HG02938 (cell line): ENCODE measurements around the gene CCNJ.
A peak's percentile ranks its signal among the peaks of the same experiment; 100 is the strongest.
"Not testable (repeated sequence)": the region's sequence is repeated elsewhere in the genome, so short reads cannot be mapped to it uniquely, and the experiment has no call there.

ENCODE experiments used
- ATAC-seq: cut with Tn5 transposase; IDR thresholded peaks from one replicate; pipeline ENCODE4 v1.9.1; 2021; ENCODE audit warnings: mild to moderate bottlenecking, moderate library complexity; ENCODE audit not compliant: unreplicated experiment

The CCNJ gene

GRCh38 chr10:96043033-96043892 lies at the start of gene CCNJ:
CCNJ (plus strand) TSS chr10:96043583; CDS start chr10:96044394, 811 bp downstream.
- peak; percentile 79 for ATAC-seq

GRCh38 chr10:95994376-95994775 lies 49.0 kb upstream of the CCNJ start:
- not testable (repeated sequence) for ATAC-seq

GRCh38 chr10:95998255-95998784 lies 45.1 kb upstream of the CCNJ start:
- ATAC-seq = no peak

DNA sequence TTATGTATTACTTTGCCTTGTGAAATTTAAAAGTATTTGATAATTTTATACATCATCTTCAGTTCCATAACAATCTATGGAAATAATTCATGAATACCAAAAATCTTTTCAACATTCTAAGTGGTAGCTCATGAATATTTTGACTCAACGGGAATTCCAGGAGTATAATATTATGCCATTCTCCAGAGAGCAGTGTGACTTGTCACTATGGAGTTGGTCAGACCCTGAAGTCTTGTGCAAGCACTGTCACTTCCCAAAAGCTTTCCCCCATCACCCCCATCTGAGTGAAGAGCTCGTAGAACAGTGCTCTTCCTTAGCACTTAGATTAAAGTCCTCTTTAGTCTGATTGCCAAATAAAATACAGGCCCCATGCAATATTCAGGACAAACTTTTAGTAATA lies 29.4 kb upstream of the CCNJ start:
- ATAC-seq = no peak

- no peak for ATAC-seq
Measured at GRCh38 chr10:96014473-96015102, 28.8 kb upstream of the CCNJ start.

GRCh38 chr10:96017191-96017687 lies 26.1 kb upstream of the CCNJ start:
- peak; percentile 71 for ATAC-seq

GRCh38 chr10:96021332-96021731 lies 22.1 kb upstream of the CCNJ start:
- ATAC-seq = no peak

GRCh38 chr10:96022739-96023138 lies 20.6 kb upstream of the CCNJ start:
- ATAC-seq = no peak

DNA sequence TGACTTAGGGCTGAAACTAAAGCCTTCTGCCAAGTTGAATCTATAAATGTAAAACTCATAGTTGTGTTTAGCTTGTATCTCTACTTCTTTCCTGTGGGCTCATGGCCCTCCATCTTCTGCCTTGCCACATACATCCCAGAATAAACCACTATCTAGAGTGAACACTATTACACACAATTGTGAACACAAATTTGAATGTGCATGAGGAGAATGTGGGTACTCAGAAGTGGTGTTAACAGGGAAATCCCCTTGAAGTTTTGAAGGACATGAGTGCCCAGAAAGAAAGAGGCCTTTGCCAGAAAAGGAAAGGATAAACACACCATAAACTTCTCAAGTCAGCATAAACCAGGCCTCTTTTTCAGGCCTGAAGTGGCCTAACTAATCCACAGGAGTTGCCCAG lies 20.2 kb upstream of the CCNJ start:
- no peak for ATAC-seq

DNA sequence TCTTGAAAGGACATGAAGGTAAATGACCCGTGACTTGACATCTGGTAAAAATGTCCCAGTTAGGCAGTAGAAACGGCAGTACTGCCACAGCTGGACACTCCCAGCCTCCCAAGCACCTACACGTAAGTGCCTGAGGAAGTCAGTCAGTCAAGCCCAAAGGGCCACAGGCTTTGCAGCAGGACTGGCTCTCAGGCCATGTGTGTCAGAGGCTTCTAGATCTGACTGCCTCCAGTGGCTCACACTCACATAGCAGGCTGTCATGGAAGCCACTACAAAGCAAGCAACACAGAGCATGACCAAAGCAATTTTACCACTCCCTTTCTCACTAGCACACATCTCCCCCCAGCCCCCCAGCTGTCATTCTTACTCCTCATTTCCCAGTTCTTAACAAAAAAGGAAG lies 17.8 kb upstream of the CCNJ start:
- no peak for ATAC-seq

- no peak for ATAC-seq
Measured at GRCh38 chr10:96034625-96035024, 8.8 kb upstream of the CCNJ start.

DNA sequence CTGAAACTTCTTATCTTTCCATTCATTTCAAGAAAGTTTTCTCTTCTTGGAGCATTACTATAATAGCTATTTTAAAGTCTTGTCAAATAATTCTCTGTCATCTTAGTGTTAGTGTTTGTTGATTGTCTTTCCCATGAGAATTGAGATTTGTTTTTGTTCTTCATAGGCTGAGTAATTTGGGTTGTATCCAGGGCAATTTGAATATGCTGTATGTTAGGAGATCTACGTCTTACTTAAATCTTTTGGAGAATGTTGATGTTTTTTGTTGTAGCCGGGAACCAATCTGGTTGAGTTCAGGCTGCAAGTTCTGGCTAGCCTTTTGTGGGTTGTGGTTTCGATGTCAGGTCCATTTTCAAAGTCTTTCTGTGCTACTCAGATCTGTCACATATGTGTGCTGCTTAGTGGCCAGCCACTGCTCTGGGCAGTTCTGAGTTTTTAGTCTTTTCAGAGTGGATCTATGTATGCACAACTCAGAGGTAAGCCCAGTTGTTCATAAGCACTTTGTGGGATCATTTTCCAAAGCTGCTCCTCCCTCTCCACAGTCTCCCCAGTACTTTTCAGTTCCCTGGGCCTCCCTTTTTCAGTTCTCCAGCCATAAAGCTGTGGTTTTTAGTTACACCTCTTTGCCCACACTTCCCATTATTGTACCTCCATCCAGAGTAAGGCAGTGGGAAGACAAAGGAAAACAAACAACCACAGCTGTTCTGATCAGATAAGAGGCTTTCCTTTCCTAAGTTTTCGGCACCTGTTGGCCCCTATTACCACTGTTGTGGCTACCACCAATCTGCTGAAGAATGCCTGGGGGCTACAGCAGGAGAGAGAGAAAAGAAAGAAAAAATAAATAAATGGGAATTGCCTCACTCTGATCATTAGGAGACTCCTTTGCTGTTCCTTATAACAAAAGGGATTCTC lies 4.7 kb upstream of the CCNJ start:
- no peak for ATAC-seq

- ATAC-seq = no peak
Measured at GRCh38 chr10:96041146-96041545, 2.2 kb upstream of the CCNJ start.

- ATAC-seq = peak; percentile 39
Measured at GRCh38 chr10:96043893-96044715, 721 bp downstream of the CCNJ start.

GRCh38 chr10:96044736-96045135 lies 1.4 kb downstream of the CCNJ start:
- ATAC-seq = no peak

DNA sequence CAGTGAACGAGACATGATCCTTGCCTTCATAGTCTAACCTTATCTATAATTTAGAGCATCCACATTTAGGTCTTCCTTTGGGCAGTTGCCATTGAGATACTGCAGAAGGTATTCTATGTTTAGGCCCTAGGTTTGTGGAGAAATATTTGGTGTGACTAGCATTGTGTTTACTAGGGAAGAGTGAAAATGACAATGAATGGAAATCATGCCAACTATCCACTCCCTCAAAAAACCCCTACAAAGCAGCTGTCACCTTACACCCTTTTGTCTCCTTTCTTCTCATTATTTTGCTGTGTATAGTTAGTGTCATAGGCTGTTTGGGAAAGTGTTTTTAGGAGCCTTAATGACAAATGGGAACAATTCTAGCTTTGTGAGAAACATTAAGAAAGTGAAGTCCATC lies 3.2 kb downstream of the CCNJ start:
- ATAC-seq = no peak

DNA sequence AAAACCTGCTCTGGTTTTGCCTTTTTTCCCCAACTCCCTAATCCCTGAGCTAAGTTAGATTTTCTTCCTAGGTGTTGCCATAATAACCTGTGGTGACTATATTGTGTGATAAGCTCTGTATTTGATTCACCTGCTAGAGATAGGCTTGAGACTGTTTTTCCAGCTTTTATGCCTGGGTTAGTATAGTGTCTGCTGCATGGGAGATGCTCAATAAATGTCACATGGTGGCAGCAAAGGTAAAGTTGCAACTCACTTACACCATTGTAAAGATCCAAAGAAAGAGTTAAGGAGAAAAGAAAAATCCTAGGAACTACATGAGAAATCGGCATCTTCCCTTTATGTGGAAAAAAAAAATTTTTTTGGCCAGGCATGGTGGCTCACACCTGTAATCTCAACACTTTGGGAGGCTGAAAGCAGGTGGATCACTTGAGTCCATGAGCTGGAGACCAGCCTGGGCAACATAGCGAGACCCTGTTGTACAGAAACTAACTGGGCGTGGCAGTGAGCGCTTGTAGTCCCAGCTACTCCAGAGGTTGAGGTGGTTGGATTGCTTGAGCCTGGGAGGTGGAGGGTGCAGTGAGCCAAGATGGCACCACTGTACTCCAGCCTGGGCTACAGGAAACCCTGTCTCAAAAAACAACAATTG lies 3.7 kb downstream of the CCNJ start:
- ATAC-seq = no peak

- not testable (repeated sequence) for ATAC-seq
Measured at GRCh38 chr10:96047925-96048324, 4.5 kb downstream of the CCNJ start.

- ATAC-seq = no peak
Measured at GRCh38 chr10:96049340-96049739, 6.0 kb downstream of the CCNJ start.
